ENCODE data around the gene SLC4A4. TPM values are rescaled to one million over a fixed set of nuclear protein-coding genes. Genes with fewer than 3 reads are reported as not detected.
A peak's percentile ranks its signal among the peaks of the same experiment; 100 is the strongest.

Gene SLC4A4
- total and polyA plus RNA-seq, 8 donors, result 17.0 to 55.9 (median 46.0) TPM

DNA sequence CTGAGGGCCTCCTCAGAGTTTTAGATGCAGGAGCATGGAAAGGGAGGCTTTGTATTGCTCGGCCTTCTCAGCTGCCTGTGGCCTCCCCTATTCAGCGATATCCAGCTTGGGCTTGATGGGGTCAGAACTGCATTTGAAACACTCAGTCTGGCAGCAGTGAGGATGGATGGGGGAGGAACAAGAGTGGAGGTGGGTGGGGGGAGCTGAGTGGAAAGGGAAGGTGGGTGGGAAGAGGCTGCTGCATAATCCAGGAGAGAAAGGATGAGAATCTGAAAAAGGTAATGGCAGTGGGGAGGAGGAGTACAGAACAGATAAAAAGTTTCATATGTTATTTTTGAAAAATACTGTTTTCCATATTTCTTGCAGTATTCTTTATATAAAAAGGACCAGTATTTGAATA, 202.7 kb downstream of the SLC4A4 start:
- intact Hi-C loops (cut with DNase I), result no loop called here
- ATAC-seq (no peak), DNase-seq (no peak)
- Histone ChIP-seq H3K9me3 (no peaks in the 10 kb centered on the region), H3K4me3 (no peak overlapping the region), H3K27me3 (no peaks in the 10 kb centered on the region), H3K36me3 (no peaks in the 10 kb centered on the region), H3K4me1 (no peaks in the 10 kb centered on the region), H3K27ac (no peak overlapping the region)
- TF ChIP-seq, protein P1, sequence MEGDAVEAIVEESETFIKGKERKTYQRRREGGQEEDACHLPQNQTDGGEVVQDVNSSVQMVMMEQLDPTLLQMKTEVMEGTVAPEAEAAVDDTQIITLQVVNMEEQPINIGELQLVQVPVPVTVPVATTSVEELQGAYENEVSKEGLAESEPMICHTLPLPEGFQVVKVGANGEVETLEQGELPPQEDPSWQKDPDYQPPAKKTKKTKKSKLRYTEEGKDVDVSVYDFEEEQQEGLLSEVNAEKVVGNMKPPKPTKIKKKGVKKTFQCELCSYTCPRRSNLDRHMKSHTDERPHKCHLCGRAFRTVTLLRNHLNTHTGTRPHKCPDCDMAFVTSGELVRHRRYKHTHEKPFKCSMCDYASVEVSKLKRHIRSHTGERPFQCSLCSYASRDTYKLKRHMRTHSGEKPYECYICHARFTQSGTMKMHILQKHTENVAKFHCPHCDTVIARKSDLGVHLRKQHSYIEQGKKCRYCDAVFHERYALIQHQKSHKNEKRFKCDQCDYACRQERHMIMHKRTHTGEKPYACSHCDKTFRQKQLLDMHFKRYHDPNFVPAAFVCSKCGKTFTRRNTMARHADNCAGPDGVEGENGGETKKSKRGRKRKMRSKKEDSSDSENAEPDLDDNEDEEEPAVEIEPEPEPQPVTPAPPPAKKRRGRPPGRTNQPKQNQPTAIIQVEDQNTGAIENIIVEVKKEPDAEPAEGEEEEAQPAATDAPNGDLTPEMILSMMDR (IDR thresholded peaks at IDR 0.05), result no peak

DNA sequence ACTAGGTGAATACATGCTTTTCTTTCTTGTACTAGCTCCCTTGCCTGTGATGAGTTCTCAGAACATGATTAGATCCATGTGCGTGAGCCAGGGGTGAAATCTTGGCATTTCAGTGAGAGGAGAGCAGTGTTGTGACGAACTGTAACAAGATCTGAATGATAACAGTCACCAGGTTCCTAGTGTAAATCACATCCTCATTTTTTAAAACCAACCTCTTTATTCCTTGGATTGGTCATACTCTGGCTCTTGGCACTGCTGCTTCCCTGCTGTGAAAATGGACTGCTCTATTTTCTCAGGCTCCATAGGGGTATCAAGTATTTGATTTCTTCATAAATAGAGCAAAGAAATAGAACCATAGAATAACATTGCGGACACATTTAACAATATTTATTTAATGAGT, 206.3 kb downstream of the SLC4A4 start:
- no peaks in the 10 kb centered on the region for H3K27me3 ChIP-seq
- ATAC-seq (no peak), DNase-seq (no peak)
- H3K9me3 ChIP-seq, result no peaks in the 10 kb centered on the region
- intact Hi-C loops (cut with DNase I), result no loop called here
- H3K4me3 ChIP-seq, result no peak overlapping the region
- H3K36me3 ChIP-seq, result no peaks in the 10 kb centered on the region
- no peaks in the 10 kb centered on the region for H3K4me1 ChIP-seq
- no peak overlapping the region for H3K27ac ChIP-seq
- TF ChIP-seq, protein P1 (IDR thresholded peaks at IDR 0.05), result no peak

DNA sequence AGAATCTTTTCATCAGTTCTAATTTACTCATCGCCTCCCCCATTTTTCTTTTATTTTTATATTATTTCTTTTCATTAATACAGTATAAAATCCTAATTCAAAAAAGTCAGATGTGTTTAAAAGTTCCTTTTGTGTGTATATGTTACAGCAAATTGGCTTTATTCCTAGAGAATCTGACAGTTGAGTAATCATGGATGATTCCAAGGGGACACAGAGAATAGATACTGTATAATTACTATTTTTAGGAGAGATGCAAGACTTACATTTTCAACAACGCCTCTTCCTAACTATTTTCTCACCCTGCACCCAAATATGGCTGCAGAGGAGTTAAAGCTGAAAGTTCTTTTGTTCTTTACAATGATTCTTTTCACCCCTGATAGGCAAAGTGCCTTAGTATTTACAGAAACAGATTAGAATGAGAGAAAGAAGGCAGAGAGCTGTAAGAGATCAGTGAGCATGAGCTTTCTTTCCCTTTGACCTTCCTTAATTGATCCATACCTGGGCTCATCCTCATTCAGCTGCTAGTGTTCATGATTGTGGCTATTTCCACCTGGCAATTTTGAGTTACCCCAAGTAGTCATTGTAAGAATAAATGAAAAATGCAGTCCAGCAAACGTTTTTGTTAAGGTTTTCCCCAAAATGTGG, 210.8 kb downstream of the SLC4A4 start:
- H3K4me3 ChIP-seq, result no peak overlapping the region
- no peak for DNase-seq
- no peak for ATAC-seq
- no peaks in the 10 kb centered on the region for H3K27me3 ChIP-seq
- TF ChIP-seq, protein P1 (IDR thresholded peaks at IDR 0.05), result no peak
- intact Hi-C loops (cut with DNase I), result no loop called here
- H3K27ac ChIP-seq, result no peak overlapping the region
- no peaks in the 10 kb centered on the region for H3K9me3 ChIP-seq
- no peaks in the 10 kb centered on the region for H3K4me1 ChIP-seq
- no peaks in the 10 kb centered on the region for H3K36me3 ChIP-seq

DNA sequence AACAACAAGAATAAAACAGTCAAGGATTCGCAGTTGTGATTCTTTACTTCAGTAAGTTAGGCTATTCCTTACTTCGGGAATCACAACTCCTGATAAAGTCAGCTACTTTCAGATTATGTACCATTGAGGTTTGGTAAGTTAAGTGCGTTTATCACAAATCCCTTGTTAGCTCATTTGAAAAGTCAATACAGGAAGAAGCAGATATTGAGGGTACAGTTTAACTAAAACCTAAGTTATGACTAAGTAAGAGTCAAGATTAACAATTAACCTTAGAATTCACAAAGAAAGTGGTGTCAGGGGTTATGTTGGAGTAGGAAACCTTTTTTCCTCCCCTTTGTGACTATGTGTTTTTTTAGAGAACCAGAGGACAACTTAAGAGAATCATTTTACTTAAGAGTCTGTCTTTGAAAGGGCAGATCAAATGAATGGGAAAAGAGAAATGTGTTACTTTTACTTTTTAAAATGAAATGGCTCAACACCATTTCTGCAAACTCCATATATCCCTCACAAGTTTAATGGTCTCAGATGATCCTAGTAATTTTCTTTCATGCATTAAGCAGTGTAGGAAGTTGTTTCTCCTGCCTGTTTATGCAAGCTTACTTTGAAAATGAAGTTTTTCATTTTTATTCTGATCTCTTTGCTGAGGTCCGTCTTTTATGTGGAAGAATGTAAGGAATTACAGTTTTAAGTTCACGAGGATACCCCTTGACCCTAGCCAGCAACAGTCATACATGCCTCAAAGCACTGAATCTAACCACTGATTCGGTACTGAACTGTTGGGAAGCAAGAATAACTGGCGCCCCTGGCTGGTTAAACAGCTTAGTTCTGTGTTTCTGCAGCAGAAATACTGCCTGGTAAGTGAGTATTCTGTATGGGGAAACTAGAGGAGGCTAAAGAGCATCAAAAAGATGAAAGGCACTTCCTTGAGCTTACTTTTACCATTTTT, 211.7 kb downstream of the SLC4A4 start:
- Histone ChIP-seq H3K9me3 (no peaks in the 10 kb centered on the region), H3K4me3 (no peak overlapping the region), H3K4me1 (no peaks in the 10 kb centered on the region), H3K36me3 (no peaks in the 10 kb centered on the region), H3K27ac (no peak overlapping the region), H3K27me3 (no peaks in the 10 kb centered on the region)
- peak in 2 of 4 donors; percentile 8 to 43 for DNase-seq
- TF ChIP-seq, protein P1 (IDR thresholded peaks at IDR 0.05), result no peak
- intact Hi-C loops (cut with DNase I), result no loop called here
- ATAC-seq, result peak; percentile 76

DNA sequence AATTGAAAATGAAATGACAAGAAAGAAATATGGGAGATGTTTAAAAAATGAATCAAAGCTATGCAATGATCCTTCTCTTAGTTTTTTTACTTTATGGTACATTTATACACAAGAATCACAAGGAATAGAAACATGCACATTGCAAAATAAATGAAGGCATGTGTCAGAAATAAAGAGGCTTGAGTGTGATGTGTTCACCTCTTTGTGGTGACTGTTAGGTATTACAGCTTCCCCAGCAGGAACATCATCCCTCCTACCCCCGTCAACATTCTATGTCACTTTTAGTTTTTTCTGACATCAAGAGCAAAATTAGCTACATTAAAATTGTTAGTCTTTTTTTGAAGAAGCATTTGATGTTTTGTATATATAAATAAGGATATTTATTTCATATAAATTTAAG, 214.8 kb downstream of the SLC4A4 start:
- Histone ChIP-seq H3K27me3 (no peaks in the 10 kb centered on the region), H3K9me3 (no peaks in the 10 kb centered on the region), H3K4me3 (no peak overlapping the region), H3K4me1 (no peaks in the 10 kb centered on the region), H3K36me3 (no peaks in the 10 kb centered on the region), H3K27ac (no peak overlapping the region)
- TF ChIP-seq, protein P1 (IDR thresholded peaks at IDR 0.05), result peak; percentile 25 to 26
- ATAC-seq (peak; percentile 70), DNase-seq (peak in 1 of 4 donors; percentile 22)
- intact Hi-C loops (cut with DNase I), result no loop called here

Data from left lung (tissue), 10 donors.